HL-60 (cell line): ENCODE results near the gene FARSA.

ENCODE experiments used
- DNase-seq, 2 experiments: peaks; one replicate each; pipeline ENCODE4 v3.0.0-alpha.2; 2010 to 2020; ENCODE audit warnings: low read depth in 1 of 2, low spot score in 1 of 2
- H3K27ac ChIP-seq: fragments of 250-450 bp; sonication (Bioruptor Pico); replicated peaks from 2 replicates; pipeline ENCODE4 v1.5.1; 2020; ENCODE audit warnings: mild to moderate bottlenecking, moderate library complexity
- H3K27me3 ChIP-seq: fragments of 250-450 bp; sonication (Bioruptor Pico); 2 replicates; pipeline ENCODE4 v1.5.1; 2021; ENCODE audit warnings: mild to moderate bottlenecking, moderate library complexity; ENCODE audit not compliant: insufficient read depth, poor library complexity, severe bottlenecking
- H3K4me3 ChIP-seq: replicated peaks from 2 replicates; pipeline ENCODE4 v1.5.1; 2011; ENCODE audit warnings: mild to moderate bottlenecking, control low read depth, low read length; ENCODE audit not compliant: insufficient read depth
- GABPA ChIP-seq: IDR thresholded peaks from 2 replicates; pipeline ENCODE4 v1.6.1; 2012; ENCODE audit warnings: low read depth
- POLR2AphosphoS5 ChIP-seq: IDR thresholded peaks from 2 replicates; pipeline ENCODE4 v1.6.1; 2012; ENCODE audit warnings: low read depth
- SPI1 ChIP-seq: IDR thresholded peaks from 2 replicates; pipeline ENCODE4 v1.6.1; 2012; ENCODE audit warnings: low read depth, mild to moderate bottlenecking, borderline replicate concordance
- TF ChIP-seq, protein P1 (sequence below): IDR thresholded peaks from one replicate; pipeline ENCODE4 v1.5.1; 2011; ENCODE audit warnings: low read length, control low read depth, inconsistent platforms; ENCODE audit not compliant: insufficient read depth
- TF ChIP-seq, protein P2 (sequence below): IDR thresholded peaks from 2 replicates; pipeline ENCODE4 v1.6.1; 2012; ENCODE audit warnings: low read depth; ENCODE audit not compliant: insufficient replicate concordance

FARSA gene

DNA sequence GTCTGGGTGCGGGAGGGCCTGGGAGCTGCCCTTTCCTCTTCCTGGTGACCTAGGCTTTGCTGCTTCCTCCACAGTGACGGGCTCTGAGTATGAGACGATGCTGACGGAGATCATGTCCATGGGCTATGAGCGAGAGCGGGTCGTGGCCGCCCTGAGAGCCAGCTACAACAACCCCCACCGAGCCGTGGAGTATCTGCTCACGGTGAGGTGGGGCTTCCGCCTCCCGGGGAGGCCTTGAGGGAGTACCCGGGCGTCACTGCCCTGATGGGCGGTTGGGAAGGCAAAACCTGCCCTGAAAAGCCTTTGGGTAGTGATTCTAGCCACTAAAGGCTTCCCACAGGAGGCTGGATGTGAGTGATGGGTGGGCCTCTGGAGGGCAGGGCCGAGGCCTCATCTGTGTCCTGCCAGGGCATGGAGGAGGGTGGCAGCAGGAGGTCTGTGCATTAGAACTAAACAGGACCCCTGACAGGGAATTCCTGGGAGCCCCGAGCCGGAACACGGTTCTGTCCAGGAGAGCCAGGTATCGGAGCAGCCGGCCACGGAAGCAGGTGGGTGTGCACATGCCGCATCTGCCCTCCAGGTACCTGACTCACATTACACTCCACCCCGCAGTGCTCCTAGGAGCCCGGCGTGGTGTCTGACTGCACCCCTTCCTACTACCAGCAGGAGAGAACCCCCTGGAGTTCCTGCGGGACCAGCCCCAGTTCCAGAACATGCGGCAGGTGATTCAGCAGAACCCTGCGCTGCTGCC, 15.3 kb upstream of the FARSA start:
- DNase-seq = no peak
- H3K27me3 ChIP-seq = no peaks in the 10 kb centered on the region
- H3K27ac ChIP-seq = 0 out of 2 replicates have a peak overlapping the region, but pooled peaks have one; percentile 4
- no peak overlapping the region for H3K4me3 ChIP-seq
- no peak for TF ChIP-seq GABPA

DNA sequence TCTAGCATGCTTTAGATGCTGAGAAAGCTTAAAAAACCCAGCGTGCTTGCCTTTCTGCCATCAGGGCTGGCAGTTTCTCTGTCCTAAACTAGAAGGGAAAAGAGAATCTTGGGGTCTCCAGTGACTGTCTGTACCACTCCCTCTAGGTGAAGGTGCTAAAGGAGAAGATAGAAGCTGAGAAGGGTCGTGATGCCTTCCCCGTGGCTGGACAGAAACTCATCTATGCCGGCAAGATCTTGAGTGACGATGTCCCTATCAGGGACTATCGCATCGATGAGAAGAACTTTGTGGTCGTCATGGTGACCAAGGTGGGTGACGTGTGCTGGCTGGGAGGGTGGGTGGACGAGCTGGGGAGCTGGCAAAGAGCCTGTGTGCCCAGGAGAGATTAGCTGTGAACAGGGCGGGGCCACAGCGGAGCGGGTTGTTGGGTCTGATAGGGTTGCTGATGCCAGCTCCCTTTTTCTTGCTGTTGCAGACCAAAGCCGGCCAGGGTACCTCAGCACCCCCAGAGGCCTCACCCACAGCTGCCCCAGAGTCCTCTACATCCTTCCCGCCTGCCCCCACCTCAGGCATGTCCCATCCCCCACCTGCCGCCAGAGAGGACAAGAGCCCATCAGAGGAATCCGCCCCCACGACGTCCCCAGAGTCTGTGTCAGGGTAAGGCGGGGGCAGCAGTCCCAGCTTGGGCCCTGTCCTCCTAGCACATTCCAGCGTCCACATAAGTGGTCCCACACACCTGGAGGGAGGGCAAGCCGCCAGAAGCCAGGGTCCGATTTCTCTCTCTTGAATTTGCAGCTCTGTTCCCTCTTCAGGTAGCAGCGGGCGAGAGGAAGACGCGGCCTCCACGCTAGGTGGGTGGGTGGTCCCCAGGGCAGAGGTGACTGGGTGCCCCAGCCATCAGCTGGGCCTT, 14.4 kb upstream of the FARSA start:
- Histone ChIP-seq H3K27ac (peak overlapping the region; percentile 75), H3K4me3 (no peak overlapping the region), H3K27me3 (no peaks in the 10 kb centered on the region)
- no peak for DNase-seq
- TF ChIP-seq, protein P1, sequence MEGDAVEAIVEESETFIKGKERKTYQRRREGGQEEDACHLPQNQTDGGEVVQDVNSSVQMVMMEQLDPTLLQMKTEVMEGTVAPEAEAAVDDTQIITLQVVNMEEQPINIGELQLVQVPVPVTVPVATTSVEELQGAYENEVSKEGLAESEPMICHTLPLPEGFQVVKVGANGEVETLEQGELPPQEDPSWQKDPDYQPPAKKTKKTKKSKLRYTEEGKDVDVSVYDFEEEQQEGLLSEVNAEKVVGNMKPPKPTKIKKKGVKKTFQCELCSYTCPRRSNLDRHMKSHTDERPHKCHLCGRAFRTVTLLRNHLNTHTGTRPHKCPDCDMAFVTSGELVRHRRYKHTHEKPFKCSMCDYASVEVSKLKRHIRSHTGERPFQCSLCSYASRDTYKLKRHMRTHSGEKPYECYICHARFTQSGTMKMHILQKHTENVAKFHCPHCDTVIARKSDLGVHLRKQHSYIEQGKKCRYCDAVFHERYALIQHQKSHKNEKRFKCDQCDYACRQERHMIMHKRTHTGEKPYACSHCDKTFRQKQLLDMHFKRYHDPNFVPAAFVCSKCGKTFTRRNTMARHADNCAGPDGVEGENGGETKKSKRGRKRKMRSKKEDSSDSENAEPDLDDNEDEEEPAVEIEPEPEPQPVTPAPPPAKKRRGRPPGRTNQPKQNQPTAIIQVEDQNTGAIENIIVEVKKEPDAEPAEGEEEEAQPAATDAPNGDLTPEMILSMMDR = no peak
- TF ChIP-seq, protein P2, sequence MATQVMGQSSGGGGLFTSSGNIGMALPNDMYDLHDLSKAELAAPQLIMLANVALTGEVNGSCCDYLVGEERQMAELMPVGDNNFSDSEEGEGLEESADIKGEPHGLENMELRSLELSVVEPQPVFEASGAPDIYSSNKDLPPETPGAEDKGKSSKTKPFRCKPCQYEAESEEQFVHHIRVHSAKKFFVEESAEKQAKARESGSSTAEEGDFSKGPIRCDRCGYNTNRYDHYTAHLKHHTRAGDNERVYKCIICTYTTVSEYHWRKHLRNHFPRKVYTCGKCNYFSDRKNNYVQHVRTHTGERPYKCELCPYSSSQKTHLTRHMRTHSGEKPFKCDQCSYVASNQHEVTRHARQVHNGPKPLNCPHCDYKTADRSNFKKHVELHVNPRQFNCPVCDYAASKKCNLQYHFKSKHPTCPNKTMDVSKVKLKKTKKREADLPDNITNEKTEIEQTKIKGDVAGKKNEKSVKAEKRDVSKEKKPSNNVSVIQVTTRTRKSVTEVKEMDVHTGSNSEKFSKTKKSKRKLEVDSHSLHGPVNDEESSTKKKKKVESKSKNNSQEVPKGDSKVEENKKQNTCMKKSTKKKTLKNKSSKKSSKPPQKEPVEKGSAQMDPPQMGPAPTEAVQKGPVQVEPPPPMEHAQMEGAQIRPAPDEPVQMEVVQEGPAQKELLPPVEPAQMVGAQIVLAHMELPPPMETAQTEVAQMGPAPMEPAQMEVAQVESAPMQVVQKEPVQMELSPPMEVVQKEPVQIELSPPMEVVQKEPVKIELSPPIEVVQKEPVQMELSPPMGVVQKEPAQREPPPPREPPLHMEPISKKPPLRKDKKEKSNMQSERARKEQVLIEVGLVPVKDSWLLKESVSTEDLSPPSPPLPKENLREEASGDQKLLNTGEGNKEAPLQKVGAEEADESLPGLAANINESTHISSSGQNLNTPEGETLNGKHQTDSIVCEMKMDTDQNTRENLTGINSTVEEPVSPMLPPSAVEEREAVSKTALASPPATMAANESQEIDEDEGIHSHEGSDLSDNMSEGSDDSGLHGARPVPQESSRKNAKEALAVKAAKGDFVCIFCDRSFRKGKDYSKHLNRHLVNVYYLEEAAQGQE = no peak
- no peak; the same call in 1 of the 2 replicates for TF ChIP-seq POLR2AphosphoS5

DNA sequence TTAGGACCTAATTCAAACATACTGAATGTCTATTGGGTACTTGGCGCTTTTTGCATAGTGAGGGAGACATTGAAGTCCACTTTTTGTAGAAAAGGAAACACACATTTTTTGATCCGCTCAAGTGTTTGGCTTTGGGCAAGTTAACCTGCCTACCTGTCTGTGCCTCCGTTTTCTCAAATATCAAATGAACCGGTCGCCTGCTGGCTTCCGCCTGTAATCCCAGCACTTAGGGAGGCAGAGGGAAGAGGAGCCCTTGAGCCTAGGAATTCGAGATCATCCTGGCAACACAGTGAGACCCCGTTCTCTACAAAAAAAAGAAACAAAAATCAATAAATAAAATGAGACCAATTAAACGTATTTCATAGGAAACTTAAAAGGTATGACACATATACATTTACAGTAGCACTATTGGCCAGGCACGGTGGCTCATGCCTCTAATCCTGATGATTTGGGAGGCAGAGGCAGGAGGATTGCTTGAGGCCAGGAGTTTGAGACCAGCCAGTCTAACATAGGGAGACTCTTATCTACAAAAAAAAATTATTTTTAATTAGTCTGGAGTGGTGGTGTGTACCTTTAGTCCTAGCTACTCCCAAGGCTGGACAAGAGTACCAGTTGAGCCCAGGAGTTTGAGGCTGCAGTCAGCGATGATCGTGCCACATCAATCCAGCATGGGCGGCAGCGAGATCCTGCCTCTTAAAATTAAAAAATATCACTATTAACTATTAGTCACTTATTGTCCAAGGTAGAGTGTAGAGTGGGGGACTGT, 13.4 kb upstream of the FARSA start:
- no peak for DNase-seq
- H3K4me3 ChIP-seq = peak overlapping the region; percentile 81
- peak overlapping the region; percentile 75 for H3K27ac ChIP-seq
- TF ChIP-seq POLR2AphosphoS5 (no peak), GABPA (no peak), SPI1 (no peak)
- TF ChIP-seq, protein P1 = no peak
- TF ChIP-seq, protein P2 = no peak
- no peaks in the 10 kb centered on the region for H3K27me3 ChIP-seq
